Stimulated activated CD4-positive, alpha-beta T cell treated with anti-CD3 and anti-CD28 coated beads, Interleukin-1b, Interleukin-23, amount 100 ng/mL, for 24 hours (primary cell): ENCODE measurements around the gene LYPD5.
"Not testable (repeated sequence)": the region's sequence is repeated elsewhere in the genome, so short reads cannot be mapped to it uniquely, and the experiment has no call there.

Experiments
- DNase-seq, 4 experiments: peaks; one replicate each; pipeline ENCODE4 v3.0.0-alpha.2; 2020; ENCODE audit warnings: low read depth in 4 of 4, low spot score in 1 of 4

Gene LYPD5

GRCh38 chr19:43806401-43806800 is 4.2 kb upstream of the LYPD5 start:
- not testable (repeated sequence) for DNase-seq

GRCh38 chr19:43804432-43804831 is 2.2 kb upstream of the LYPD5 start:
- DNase-seq: no peak

GRCh38 chr19:43799502-43800142 is 2.6 kb downstream of the LYPD5 start:
- DNase-seq: no peak

DNA sequence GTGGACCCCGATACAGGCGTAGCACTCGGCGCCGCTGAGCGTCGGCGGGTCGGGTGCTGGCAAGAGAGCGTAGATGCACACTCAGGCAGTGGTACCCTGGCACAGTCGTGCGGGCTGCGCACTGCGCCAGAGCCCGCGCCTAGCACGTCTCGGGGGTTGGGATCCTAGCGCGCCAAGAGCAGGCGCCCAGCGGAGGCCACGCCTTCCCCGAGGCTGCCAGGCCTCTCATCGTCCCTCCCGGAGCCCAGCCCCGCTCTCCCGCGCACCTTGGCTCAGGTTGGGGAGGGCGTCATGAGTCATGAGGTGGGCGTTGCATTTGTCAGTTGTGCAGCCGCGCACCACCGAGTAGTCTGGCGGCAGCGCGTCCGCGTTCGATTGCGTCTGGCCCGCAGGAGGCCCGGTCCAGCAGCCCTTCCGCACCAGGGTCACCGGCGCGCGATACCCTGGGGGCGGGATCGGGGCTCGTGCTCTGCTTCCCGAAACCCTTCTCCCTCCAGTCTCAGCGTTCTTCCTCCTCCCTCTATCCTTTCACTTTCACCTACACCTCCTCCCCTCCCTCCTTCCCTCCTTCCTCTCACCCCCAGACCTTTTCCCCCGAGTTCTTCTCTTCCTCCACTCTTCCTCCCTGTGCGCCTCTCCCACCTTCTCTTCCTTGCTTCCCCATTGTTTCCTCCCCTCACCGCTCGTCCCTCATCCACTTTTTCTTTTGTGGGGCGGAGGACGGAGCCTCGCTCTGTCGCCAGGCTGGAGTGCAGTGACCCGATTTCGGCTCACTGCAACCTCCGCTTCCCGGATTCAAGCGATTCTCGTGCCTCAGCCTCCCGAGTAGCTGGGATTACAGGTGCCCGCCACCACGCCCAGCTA is 3.5 kb downstream of the LYPD5 start:
- DNase-seq: peak in 2 of 4 experiments; percentile 41 to 65

GRCh38 chr19:43798026-43798545 is 4.2 kb downstream of the LYPD5 start:
- DNase-seq: no peak

DNA sequence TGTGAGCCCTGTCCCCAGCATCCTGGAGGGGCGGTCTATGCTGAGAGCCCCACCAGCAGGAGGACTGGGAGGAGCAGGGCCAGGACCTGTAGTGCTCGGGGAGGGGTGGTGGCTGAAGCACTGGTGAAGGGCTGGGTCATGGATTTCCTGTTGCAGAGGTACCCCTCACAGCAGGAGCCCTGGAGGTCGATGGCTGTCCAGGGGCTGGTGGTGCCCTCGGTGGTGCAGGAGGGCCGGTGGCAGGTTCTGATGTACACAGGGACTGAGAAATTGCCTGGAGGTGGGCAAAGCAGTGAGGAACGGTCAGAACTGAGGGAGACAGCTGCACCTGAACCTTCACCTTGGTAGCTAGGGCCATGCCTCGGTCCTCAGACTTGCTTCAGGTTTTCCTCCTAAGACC is 4.7 kb downstream of the LYPD5 start:
- DNase-seq: no peak

GRCh38 chr19:43797118-43797517 is 5.1 kb downstream of the LYPD5 start:
- DNase-seq: no peak

GRCh38 chr19:43790587-43790986 is 11.7 kb downstream of the LYPD5 start:
- DNase-seq: no peak

- no peak for DNase-seq
These were observed 13.2 kb downstream of the LYPD5 start for GRCh38 chr19:43789029-43789428.

- no peak for DNase-seq
These were observed 15.6 kb downstream of the LYPD5 start for GRCh38 chr19:43786665-43787064.

- no peak for DNase-seq
These were observed 17.1 kb downstream of the LYPD5 start for GRCh38 chr19:43784981-43785808.

DNA sequence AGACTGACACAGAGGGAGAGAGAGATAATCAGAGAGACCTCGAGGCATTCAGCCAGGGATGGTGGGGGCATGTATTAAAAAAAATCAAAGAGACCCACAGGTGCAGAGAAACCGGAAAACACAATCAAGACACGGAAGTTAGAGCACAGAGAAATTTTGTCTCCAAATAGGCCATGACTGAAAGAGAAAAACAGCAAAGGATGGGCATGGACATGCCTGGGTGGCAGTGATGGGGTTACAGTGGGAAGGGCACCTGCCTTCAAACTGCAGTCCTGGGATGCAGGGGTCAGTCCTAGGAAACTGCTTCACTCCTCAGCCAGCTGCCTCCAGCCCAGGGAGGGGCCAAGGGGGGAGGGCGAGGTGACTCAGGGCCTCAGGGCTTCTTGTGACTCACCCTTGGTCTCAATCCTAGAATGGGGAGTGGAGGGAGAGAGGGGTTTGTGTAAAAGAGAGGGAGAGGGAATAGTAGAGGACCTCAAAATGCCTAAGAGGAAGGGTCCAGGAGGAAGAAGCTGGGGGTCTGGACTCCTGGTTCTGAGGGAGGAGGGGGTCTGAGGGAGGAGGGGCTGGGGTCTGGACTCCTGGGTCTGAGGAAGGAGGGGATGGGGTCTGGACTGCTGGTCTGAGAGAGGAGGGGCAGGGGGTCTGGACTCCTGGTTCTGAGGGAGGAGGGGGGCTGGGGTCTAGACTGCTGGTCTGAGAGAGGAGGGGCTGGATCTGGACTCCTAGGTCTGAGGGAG is 17.8 kb downstream of the LYPD5 start:
- peak in 2 of 4 experiments; percentile 57 to 69 for DNase-seq

GRCh38 chr19:43783636-43784035 is 18.6 kb downstream of the LYPD5 start:
- DNase-seq: no peak

DNA sequence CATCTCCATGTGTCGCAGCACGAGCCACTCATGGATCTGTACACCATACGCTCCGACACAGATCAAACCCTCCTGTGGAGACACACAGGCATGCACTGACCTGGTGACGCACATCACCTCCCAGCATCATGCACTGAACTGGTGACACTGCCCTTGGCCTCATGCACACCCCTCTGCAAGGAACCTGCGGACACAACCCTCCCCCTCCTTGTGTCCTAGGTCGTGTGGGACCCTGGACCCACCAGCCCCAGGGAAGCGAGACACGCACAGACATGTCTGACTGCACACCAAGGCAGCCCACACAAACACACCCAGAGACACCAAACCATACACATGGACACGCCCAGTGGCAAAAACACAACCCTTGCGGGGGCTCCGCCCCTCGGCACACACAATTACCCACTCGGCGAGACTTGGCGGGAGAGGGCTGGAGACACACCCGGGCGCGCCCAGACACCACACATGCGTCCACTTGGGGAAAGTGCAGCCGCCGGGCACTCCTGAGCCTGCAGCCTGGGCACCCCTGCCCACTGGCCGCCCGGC is 19.5 kb downstream of the LYPD5 start:
- no peak for DNase-seq

DNA sequence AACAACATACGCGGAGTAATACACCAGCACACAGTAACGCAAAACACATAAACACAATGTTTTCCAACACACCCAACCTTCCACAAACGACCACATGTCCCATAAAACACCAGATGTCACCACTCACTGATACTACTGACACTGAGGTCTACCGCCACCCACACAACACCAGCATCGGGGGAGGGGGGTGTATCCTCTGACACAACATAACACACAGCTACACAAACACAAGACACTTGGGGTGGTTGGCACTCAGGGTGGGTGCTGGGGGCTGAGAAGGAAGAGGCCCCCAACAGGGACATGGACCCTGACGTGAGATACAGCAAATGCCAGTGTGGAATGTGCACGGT is 20.0 kb downstream of the LYPD5 start:
- DNase-seq: no peak

DNA sequence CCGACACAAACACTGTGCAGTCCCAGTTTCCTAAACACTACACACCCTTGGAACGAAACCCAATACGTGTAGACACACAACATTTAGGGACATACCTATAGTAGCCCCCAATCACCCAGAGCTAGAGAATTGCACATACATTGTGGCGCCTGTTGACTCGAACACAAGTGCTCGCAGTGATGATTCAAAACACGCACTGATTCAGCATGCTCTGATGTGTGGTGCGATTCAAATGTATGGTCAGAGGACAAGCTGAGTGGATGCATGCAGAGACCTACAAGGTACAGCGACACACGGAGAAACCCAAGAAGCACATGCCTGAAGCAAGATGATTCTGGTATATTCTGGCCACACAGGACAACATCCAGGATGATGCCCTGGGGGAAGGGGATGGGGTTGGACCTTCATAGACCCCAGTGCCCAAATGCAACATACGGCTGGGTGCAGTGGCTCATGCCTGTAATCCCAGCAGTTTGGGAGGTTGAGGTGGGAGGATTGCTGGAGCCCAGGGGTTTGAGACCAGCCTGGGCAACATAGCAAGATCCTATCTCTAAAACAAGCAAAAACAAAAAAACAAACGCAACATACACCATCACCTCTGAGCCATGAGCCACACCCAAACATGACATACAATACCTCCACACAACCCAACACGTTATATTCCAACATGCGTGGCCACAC is 20.5 kb downstream of the LYPD5 start:
- no peak for DNase-seq

DNA sequence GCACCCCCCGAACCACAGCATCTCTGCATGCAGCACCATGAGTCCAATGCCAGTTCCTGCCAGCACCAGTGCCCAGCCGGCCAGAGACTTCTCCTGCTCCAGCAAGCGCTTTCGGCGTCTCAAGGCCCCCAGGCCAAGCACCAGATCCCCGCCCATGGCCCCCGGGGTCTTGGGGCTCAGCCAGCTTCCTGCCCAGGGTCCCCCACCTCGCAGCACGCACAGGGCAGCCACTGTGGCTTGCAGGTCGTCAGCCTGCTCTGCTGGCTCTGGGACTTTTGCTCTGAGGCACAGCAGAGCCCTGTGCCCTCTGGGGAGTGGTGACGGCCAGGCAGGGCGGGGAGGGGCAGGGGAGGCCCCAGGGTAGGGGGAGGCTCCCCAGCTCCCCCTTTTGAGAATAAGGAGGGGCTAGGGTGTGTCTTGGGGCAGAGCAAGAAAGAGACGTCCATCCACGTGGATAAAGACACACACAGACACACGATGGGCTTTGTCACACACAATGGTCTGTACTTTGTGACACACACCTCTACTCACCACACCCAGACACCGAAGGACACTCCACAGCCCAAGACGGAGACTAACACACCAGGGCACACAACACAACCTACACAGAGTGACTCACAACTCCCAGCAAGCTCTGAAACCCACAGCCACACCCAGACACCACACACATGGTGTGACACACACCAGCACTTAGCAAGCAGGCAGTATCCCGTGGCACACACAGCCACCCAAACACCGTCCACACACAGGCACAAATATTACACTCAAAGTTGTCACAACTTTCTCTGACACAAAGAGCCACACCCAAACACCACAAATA is 21.3 kb downstream of the LYPD5 start, which contains the start of gene KCNN4:
KCNN4 (minus strand) TSS at position 268 of the 820 bp plus-strand sequence; CDS start at position 156, 112 bp downstream.
- peak; percentile 46 to 78 (median 50) for DNase-seq

DNA sequence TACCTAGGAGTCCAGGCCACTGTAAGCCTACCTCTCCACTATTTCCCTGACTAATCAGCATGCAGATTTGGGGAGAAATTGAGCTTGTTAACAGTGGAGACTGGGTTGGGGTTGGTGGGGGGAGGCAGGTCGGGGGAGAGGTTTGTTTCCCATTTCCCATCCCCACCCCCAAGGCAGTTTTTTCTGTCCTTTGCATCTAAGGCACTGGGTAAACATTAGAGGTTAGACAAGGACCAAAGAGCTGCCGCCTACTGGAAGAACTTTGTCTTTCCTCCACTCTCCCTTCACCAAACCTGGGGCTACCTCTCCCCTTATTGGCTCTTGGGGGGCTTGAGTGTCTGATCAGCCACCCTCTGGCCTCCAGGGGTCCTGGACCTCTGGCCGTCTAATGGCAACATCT is 22.4 kb downstream of the LYPD5 start:
- no peak for DNase-seq
